NB4 (cell line): ENCODE results near the gene KLRD1.
"Not testable (repeated sequence)": the region's sequence is repeated elsewhere in the genome, so short reads cannot be mapped to it uniquely, and the experiment has no call there.

ENCODE experiments used
- DNase-seq: peaks from one replicate; pipeline ENCODE4 v3.0.0; 2010; ENCODE audit warnings: low read depth
- H3K4me3 ChIP-seq: one replicate; pipeline ENCODE4 v1.5.1; 2011; ENCODE audit warnings: mild to moderate bottlenecking, low read depth, low read length, moderate library complexity
- MYC ChIP-seq: IDR thresholded peaks from 2 replicates; pipeline ENCODE4 v1.6.1; 2011; ENCODE audit warnings: low read depth, low read length
- POLR2A ChIP-seq: IDR thresholded peaks from 2 replicates; pipeline ENCODE4 v1.6.1; 2011; ENCODE audit warnings: mild to moderate bottlenecking; ENCODE audit not compliant: insufficient read length; ENCODE audit errors: extremely low read depth
- TF ChIP-seq, protein P1 (sequence below): IDR thresholded peaks from 2 replicates; pipeline ENCODE4 v1.6.1; 2011; ENCODE audit warnings: low read depth, low read length
- TF ChIP-seq, protein P2 (sequence below): IDR thresholded peaks from one replicate; pipeline ENCODE4 v1.5.1; 2012; ENCODE audit warnings: low read depth, low read length

Gene KLRD1

DNA sequence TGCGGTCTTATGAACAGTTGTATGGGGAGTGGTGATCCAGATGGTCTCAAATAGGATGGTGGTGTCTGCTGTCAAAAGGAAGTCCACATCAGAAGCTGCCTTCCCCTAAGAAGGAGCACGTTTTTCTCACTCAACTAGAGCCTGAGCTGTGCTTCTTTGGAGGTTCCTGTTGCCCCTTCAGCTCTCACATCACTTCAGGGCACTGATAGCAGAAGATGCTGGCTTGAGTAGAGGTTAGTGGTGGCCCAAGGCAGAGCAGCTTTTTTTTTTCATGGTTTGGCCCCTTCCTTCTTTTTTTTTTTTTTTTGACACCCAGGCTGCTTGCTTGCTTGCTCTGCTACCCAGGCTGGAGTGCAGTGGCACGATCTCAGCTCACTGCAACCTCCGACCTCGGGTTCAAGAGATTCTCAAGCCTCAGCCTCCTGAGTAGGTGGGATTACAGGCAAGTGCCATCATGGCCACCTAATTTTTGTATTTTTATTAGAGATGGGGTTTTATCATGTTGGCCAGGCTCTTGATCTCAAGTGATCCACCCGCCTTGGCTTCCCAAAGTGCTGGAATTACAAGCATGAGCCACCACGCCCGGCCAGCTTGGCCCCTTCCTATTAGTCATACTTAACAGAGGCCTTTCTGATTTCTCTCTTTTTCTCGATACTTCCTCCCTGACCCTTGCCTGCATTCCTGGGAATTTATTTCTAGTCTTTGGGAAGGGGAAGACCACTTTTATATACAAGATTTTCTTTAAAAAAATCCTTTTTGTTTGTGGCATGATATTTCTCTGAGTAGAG is 31.6 kb downstream of the KLRD1 start:
- H3K4me3 ChIP-seq: no peak overlapping the region
- TF ChIP-seq, protein P1, sequence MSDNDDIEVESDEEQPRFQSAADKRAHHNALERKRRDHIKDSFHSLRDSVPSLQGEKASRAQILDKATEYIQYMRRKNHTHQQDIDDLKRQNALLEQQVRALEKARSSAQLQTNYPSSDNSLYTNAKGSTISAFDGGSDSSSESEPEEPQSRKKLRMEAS: no peak
- no peak for TF ChIP-seq POLR2A
- TF ChIP-seq MYC: no peak
- TF ChIP-seq, protein P2, sequence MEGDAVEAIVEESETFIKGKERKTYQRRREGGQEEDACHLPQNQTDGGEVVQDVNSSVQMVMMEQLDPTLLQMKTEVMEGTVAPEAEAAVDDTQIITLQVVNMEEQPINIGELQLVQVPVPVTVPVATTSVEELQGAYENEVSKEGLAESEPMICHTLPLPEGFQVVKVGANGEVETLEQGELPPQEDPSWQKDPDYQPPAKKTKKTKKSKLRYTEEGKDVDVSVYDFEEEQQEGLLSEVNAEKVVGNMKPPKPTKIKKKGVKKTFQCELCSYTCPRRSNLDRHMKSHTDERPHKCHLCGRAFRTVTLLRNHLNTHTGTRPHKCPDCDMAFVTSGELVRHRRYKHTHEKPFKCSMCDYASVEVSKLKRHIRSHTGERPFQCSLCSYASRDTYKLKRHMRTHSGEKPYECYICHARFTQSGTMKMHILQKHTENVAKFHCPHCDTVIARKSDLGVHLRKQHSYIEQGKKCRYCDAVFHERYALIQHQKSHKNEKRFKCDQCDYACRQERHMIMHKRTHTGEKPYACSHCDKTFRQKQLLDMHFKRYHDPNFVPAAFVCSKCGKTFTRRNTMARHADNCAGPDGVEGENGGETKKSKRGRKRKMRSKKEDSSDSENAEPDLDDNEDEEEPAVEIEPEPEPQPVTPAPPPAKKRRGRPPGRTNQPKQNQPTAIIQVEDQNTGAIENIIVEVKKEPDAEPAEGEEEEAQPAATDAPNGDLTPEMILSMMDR: no peak
- no peak for DNase-seq

DNA sequence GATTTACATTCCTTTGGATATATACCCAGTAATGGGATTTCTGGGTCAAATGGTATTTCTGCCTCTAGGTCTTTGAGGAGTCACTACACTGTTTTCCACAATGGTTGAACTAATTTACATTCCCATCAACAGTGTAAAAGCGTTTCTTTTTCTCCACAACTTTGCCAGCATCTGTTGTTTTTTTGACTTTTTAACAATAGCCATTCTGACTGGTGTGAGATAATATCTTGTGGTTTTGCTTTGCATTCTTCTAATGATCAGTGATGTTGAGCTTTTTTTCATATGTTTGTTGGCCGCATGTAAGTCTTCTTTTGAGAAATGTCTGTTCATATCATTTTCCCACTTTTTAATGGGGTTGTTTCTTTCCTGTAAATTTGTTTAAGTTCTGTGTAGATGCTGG is 33.3 kb downstream of the KLRD1 start:
- DNase-seq, H3K4me3 ChIP-seq: not testable (repeated sequence)

DNA sequence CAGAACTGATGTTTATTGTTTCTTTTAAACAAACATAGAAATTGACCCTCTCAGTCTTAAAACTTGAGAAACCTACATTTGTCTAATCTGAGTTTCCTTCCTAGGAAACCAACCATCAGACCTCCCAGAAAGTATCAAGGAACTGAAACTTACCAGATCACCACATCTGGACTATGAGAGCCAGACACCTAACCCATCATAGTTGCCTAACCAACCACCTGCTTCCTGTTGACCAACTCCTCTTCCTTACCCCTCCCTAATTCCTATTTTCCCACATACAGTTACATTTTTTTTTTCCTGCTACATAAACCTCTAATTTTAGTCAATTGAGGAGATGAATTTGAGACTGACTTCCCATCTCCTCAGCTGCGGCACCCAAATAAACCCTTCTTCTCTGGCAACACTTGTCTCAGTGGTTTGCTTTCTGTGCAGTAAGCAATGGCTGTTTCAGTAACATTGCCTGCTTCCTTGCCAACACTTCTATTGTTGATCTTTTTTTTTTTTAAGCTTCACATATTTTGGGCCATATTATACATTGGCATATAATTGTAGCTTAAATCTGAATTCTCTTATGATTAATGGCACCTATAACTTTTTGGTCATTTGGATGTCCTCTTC is 34.3 kb downstream of the KLRD1 start:
- no peak for TF ChIP-seq MYC
- TF ChIP-seq, protein P1: no peak
- no peak for TF ChIP-seq POLR2A
- TF ChIP-seq, protein P2: no peak
- peak; percentile 62 for DNase-seq
- H3K4me3 ChIP-seq: no peak overlapping the region

DNA sequence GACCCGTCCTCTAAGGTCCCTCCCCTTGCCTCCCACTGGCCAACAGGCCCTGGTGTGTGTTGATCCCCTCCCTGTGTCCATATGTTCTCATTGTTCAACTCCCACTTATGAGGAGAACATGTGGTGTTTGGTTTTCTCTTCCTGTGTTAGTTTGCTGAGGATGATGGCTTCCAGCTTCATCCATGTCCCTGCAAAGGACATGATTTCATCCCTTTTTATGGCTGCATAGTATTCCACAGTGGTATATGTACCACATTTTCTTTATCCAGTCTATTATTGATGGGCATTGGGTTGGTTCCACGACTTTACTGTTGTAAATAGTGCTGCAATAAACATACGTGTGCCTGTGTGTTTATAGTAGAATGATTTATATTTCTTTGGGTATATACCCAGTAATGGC is 43.8 kb downstream of the KLRD1 start:
- not testable (repeated sequence) for H3K4me3 ChIP-seq

DNA sequence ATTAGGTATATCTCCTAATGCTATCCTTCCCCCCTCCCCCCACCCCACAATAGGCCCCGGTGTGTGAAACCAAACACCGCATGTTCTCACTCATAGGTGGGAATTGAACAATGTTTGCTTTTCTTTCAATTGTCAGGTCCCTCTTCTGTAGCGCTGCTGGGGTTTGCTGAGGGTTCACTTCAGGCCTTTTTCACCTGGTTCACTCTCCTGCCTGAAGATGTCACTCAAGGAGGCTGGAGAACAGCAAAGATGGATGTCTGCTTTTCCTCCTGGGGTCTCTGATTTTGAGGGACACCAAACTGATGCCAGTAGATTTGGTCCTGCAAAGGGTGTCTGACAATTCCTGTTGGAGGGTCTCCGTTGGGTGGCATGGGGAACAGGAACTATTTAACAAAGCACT is 46.4 kb downstream of the KLRD1 start:
- DNase-seq: no peak
- no peak overlapping the region for H3K4me3 ChIP-seq
- TF ChIP-seq, protein P2: no peak
- no peak for TF ChIP-seq POLR2A
- TF ChIP-seq, protein P1: no peak
- no peak for TF ChIP-seq MYC

More for the DNA sequence above, 43.8 kb downstream of the KLRD1 start:
- not testable (repeated sequence) for DNase-seq

DNA sequence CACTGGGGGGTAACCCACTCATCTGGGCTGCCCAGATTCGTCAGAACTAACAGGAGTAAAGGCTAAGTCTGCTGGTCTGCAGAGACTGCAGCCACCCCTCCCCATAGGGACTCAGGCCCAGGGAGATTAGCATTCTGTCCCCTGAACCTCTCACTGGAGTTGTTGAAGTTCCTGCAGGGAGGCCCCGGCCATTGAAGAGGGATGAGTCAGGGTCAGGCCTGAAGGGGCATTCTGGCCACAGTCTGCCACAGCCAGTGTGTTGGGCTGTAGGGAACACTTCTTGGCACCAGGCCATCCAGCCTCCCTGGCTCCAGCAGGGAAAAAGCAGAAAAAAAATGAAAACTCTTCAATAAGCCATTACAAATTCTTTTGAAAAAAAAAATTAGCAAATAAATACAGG is 46.8 kb downstream of the KLRD1 start:
- TF ChIP-seq, protein P2: no peak
- TF ChIP-seq MYC: no peak
- TF ChIP-seq, protein P1: no peak
- no peak for TF ChIP-seq POLR2A
- DNase-seq: no peak
- H3K4me3 ChIP-seq: no peak overlapping the region

DNA sequence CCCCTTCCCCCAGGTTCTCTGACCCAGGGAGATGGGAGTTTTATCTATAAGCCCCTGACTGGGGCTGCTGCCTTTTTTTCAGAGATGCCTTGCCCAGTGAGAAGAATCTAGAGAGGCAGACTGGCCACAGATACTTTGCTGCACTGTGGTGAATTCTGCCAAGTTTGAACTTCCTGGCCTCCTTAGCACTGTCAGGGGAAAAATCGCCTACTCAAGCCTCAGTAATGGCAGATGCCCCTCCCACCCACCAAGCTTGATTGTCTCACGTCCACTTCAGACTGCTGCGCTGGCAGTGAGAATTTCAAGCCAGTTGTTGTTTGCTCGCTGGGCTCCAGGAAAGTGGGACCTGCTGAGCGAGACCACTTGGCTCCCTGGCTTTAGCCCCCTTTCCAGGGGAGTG is 50.5 kb downstream of the KLRD1 start:
- no peak for DNase-seq
- TF ChIP-seq MYC (no peak), POLR2A (no peak)
- TF ChIP-seq, protein P2: no peak
- no peak overlapping the region for H3K4me3 ChIP-seq
